ENCODE measurements around the gene SEMA4D.

SEMA4D gene

DNA sequence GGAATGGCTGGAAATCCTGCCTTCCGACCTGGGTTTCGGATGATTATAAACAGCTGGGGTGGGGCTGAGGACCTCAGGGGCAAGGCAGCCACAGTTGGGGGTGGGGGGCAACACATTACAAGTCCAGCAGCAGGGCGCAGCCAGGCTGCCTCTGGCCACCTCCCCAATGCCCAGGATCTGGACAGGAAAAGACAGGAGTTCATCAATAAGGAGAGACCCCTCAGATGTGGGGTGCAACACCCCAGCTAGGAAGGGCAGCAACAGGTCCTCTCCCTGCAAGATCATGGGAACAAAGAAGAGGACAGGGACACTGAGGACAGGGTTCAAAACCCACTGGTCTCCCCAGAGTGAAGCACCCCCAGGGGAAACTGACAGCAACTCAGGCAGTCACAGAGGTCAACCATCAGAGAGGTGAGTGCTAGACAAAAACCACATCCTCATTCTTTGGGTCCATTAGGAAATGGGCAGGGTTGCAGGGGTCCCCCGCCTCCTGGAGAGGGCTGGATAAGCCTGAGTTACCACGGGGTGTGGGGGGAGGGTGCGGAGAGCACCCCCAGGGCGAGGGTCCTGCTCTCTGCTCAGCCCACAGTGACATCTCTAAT is 33.5 kb downstream of the SEMA4D start:
- no peak for DNase-seq

DNA sequence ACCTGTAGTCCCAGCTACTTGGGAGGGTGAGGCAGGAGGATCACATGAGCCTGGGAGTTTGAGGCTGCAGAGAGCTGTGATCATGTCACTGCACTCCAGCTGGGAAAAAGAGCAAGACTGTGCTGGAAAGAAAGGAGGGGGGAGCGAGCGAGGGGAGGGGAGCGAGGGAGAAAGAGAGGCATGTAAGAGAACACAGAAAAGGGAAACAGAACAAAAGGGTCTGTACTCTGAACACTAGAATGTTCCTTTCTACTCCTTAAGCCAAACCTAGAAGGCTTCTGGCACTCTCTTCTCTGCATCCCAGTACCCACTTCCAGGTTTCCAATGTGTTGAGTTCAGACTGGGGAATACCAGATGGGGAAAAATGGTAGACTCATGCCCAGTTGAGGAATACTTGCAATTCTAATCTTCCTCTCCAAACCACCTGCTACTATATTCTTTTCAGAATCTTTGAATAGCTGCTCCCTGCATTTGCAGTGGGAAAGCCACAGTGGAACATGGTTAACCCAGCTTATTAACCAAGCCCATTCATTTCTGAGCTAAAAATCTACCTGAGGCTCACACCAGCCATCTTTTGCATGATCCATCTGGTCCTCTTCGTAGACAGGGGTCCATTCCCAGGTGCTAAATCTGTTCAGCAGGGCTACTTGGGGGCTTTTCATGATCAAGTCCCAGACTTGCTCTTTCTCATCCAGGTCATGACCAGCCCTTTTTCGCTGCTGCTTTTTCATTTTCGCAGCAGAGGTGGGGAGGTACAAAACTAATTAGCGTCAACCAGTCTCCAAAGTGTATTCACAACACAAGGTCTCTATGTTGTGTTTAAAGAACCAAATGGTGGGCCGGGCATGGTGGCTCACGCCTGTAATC is 34.9 kb downstream of the SEMA4D start:
- DNase-seq, result no peak

DNA sequence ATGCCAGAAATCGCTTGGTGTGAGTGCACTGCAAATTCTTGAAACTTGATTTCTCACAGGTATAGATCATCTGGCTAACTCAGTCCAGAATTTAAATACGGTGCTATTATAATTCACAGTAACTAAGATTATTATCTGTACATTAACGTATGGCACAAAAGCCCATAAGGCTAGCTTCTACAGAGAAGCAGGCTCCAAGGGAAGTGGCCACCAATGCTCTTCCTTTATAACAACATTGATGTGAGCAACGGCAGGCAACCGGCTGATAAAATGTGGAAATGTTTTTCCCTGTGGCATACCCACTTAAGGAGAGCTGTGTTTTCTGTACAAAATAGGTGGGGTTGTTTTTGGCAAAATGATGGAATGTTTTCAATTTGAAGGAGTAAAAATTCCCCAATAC is 35.7 kb downstream of the SEMA4D start:
- DNase-seq, result no peak

DNA sequence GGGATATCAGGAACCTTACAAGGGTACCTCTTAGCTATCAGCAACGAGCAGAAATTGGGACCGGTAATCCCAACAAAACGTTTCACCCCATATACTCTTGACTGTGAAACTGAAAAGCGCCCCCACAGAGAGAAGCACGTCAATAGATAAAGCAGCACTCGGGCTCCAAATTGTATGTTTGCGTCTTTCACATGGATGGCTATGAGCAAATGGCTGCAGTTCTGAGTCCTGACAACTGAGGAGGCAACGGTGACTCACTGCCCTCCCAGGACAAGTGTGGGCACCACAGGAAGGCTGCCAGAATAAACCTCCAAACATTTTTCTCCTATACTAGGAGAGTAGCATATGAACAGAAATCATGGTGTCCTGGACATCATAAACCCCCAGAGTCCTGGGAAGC is 36.6 kb downstream of the SEMA4D start:
- no peak for DNase-seq

DNA sequence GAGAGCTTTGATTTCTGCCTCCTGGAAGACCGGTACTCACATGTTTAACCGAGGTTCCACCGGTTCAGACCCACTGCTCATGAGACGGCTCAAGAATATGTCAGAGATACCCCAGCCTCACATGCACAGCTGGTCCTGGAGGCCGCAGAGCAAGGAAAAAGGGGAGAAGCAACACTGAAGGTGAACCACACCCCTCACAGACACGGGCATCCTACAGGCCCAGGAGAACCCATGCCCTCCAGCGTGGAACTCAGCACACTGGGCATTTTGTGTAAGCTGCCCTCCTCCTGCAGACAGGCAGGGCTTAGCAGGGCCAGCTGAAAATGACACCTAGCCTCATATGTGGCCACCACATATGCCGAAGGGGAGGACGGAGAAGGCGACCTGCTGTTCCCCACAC is 37.4 kb downstream of the SEMA4D start:
- DNase-seq, result no peak

DNA sequence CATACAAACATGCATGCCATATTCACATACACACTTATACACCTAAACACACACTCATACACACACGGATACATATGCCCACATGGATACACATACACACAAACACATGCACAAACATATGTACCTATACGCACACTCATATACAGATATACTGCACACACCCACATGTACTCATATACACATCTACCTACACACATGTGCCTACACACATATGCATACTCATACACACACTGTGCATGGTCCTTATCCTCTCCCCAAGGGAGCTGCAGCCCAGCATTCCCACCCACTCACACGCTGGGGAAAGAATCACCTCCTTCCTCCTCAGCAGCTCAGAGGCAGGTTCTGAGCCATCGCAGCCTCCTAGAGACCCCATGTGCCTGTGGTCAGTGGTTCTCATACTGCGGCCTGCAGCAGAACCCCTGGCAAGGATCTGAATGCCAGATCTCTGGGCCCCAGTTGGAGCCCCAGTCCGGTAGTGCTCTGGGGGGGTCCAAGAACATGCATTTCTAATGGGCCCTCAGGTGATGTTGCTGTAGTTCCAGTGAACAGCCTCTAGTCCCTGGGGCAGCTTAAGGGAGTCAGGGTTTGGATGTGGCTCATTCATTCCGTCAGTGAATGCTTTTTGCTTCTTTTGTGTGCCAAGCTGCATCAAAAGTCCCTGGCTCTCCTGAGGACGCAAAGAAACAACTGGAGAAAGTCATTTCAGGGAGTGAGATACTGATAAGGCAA is 39.0 kb downstream of the SEMA4D start:
- DNase-seq, result no peak

DNA sequence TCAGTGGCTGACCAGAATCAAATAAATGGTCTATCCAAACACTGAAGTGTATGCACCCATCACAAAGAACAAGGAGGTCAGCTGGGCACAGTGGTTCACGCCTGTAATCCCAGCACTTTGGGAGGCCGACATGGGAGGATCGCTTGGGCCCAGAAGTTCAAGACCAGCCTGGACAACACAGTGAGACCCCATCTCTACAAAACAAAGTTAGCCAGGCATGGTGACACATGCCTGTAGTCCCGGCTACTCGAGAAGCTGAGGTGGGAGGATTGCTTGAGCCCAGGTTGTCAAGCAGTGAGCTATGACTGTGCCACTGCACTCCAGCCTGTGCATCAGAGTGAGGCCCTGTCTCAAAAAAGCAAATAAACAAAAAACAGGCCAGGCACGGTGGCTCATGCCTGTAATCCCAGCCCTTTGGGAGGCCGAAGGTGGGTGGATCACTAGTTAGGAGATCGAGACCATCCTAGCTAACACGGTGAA is 40.5 kb downstream of the SEMA4D start:
- no peak for DNase-seq

DNA sequence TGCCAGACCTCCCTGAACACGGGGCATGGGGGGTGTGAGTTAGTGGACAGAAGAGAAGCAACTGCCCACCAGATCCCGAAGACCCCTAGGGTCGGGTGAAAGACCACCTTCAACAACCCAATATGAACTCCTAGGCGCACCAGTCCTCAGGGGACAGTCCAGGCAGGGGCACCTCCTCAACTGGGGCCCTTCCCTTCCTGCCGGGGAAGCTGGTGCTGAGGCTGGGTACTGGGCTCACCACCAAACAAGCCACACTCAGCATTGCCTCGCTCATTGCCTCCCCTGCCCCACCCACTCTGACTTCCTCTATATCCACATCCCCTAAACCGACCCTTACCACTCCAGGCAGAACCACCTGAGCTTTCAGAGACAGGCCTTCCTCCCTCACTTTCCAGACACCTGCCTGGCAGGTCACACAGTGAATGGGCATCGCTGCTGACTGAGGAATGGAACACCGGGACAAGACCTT is 42.5 kb downstream of the SEMA4D start:
- no peak for DNase-seq

DNA sequence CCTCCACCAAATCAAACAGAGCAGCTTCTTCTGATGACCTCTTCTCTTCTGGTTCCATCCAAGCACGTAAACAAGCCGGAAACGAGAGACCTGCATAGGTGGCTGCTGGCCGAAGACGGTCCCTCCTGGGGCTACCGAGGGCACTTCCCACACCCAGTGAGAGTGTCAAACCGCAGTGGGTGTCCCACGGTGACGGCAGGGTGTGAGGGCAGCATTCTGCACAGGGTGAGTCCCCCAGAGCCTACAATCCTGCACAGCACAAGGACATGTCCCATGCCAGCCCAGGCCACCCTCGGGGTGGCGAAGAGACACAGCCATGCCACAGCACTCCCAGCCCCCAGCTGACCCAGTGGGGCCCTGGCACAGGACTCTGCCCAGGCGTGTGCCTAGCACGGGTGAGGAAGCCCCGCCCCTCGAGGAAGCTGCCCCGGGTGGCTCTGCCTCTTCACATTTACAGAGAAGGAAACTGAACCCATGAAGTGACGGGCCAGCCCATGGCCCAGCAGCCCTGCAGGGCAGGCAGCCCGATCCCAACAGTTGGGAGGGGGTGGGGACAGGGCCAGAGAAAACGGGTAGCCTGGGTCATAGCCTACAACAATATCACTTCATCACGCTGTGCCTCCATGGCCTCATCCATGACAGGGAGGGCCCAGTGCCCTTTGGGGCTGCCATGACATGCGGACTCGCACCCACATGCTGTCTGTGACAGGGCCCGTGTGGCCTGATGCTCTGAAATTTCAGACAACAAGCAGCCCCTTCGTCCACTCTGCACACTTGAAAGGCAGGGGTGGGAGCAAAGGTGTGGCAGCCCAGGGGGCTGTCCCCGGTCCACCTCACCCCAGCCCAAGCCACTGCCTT is 43.2 kb downstream of the SEMA4D start:
- DNase-seq, result no peak

DNA sequence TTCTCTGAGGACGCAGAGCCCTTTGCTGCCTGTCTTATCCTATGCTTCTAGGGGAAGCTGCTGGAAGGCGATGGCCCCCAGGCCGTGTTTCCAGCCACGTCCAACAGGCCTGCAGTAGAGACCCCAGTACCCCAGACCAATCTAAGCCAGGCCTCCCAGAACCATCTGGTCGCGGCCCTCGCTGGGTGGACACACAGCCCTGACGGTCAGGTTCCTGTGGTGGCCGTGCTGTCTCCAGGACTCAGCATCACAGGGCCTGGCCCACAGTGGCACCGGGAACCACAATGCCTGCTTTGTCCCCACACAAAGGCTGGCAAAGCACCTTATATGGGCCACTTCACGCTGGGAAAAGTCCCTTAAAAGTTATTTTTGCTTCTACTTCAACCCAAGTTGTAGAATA is 44.5 kb downstream of the SEMA4D start:
- DNase-seq, result no peak

DNA sequence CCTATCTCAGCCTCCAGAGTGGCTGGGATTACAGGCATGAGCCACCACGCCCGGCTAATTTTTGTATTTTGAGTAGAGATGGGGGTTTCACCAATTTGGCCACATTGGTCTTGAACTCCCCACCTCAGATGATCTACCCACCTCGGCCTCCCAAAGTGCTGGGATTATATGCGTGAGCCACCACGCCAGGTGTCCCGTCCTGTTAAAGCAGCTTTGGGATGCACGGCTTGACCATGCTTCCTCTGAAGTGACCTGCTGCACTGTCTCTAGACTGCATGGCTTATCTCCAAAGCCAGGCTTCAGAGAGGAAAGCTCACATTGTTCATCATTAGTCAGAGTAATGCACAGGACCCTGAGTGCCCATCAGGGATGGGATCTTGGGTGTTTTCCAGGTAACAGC is 45.4 kb downstream of the SEMA4D start:
- no peak for DNase-seq

DNA sequence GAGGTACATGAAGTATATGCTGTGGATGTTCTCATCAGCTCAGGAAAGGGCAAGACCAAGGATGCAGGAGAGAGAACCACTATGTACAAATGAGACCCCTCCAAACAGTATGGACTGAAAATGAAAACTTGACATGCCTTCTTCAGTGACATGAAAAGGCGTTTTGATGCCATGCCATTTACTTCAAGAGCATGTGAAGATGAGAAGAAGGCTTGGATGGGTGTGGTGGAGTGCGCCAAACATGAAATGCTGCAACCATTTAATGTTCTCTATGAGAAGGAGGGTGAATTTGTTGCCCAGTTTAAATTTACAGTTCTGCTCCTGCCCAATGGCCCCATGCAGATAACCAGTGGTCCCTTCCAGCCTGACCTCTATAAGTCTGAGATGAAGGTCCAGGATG is 47.7 kb downstream of the SEMA4D start:
- DNase-seq, result no peak

DNA sequence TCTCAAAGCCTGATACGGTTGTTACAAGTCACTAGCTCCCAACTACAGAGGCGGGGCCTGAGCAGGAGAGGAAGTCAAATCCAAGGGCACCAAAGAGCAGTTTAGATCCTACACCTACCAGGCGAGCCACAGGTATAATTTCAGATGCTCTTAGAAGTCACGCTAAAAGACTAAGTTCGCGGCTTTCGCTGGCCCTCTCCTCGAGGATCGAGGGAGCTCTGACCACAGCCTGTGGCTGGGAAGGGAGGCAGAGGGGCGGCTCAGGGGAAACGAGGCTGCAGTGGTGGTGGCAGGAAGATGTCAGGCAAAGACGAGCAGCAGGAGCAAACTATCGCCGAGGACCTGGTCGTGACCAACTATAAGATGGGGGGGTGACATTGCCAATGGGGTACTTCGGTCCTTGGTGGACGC is 48.6 kb downstream of the SEMA4D start:
- DNase-seq, result no peak

DNA sequence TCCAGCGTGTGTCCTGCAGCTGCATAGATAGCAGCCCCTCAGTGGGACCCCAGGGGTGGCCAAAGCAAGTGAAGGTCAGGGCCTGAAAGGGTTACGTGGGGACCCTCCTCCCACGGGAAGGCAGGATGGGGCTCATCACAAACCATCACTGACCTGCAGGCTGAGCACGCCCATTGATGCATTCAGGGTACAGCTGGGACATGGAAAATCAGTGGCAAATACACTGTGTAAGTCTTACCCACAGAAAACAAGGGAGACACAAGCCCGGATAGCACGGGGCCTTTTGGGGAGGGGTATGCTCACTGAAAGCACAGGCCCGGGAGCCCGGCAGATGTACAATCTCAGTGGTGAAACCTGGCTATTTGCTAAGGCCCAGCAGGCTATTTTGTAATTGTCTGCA is 49.1 kb downstream of the SEMA4D start:
- DNase-seq, result no peak

DNA sequence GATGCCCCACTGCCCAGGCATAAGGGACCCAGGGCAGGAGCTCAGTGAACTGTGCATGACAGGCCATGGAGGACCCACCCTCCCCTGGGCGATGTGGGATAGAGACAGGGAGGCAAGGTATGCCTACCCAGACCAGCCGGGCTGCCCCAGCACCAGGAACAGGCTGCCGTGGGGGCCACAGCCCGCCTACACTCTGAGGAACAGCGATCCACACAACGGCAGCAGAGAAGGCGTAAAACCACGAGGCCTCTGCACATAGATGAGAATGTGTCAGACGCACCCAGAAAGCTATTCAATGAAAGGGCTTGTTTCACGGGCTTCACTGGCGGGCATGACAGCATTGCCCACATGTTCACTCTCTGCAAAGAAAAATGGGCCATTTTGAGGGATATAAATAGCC is 49.5 kb downstream of the SEMA4D start:
- DNase-seq, result no peak

DNA sequence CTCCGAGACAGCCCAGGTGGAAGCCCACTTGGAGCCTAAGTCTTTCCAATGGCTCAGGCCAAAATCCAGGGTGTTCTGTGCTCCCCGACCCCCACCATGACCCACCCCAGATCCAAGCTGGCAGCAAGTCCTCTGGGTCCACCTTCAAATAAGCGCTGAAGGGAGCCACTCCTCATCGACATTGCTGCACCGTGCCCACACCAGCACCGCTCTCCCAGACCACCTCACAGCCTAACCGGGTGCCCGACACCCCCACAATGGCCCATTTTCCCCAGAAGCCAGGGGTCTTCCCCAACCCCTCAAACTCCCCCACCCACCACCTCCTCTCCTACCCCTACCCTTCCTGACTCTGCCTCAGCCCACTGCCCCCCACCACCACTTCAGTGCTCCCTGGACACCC is 50.5 kb downstream of the SEMA4D start:
- no peak for DNase-seq

DNA sequence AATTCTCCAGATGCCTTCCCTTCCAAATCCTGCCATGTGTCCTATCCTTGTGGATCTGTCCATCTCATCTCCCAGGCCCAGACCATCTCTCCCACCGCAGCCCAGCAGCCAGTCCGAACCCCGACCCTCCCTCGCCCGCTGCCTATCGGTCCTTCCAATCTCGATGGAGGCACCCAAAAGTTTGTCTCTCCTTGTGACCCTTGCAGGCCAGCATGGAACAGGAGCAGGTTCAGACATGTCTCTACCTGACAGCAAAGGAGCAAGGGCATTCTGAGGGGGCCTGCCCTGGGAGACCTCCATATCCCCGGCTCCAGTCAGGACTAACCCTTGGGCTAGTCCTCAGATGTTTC is 51.0 kb downstream of the SEMA4D start:
- no peak for DNase-seq

DNA sequence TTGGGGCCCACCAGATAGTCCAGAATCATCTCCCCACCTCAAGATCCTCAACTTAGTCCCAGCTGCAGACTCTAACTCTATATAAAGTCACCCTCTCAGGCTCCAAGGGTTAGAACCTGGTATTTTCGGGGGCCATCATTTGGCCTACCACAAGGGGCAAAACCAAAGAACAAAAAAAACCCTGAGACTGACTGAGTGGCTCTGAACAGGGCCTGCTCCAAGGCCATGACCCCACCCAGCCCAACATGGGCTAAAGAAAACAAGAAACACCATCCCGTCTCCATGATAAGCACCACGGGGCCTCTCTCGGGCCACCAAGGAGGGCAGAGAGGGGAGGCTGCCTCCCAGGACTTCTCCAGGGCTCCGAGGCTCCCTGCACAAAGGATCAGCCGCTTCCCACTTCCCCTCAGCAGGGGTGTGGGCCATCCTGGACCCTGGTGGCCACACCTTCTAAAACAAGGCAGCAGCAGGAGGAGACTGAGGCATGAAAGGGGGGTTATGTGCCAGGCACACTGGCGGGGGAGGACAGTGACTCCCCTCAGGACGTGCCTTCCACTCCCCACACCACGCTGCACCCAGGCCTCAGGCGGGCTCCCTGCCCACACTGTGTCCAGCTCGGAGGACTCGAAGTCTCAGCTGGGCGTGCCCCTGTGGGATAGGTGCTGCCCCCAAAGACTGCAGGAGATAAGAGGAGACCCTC is 51.5 kb downstream of the SEMA4D start:
- DNase-seq, result no peak

DNA sequence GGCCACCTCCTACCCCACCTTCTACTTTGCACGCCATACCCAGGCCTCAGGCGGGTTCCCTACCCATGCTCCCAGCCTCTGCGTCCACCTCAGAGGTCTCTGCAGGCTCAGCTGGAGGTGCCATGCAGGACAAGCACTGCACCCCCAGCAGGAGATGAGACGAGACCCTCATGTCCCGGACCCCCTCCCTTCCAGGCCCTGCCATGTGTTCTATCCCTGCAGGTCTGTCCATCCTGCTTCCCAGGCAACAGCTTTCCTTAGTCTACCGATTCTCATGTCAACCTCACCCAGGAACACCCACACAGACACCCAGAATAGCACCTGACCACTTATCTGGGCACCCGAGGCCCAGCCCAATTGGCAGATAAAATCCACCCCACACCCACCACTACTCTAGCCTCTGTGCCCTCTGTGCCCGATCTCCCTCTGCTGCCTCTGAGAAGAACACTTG is 52.1 kb downstream of the SEMA4D start:
- no peak for DNase-seq

DNA sequence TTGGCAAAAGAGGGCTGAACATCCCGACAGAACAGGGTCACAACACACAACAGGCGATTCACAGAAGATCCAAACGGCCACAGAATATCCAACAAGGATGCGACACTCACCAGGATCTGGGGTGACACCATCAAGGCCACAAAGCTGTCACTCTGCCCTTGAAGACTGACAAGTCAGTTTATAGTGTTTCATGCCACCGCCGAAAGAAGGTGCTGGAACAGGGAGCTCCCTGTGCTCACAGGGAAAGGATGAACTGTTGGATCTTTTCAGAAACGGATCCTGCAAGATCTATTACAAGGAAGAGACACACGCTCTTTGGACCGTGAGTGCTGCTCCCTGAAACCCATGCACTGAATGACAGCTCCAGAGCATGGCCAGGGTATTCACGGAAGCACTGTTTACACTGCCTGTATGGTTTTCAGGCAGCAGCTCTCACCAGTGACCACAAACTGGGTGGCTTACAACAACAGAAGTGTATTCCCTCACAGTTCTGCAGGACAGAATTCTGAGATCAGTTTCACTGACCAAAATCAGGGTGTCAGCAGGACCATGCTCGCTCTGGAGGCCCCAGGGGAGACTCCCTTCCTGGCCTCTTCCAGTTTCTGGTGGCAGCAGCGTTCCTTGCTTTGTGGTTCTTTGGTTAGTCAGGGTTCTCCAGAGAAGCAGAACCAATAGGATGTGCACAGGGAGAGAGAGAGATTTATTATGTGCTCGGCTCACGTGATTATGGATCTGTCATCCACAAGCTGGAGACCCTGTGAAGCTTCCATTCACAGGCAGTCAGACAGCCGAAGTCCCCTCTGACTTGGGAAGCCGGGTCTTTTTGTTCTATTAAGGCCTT is 52.8 kb downstream of the SEMA4D start:
- no peak for DNase-seq

DNA sequence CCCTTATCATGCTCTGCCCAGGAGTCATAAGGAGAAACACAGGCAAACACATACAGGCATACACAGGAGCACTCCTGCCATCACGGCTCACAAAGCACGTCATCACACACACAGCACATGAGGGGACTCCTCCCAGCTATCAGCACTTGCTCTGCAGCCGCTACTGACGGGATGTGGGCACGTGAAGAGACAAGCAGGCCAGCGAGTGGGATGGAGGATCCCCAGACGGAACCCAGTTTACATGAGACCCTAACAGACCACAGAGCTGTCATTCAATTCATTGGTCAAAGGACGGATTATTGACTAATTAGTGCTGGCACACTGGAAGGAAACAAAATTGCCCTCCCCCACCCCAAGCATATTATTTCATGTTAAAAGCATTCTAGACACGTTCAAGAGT is 53.6 kb downstream of the SEMA4D start:
- no peak for DNase-seq

Measured in T1000 (cell line).